ENCODE measurements around the gene UMODL1. TPM values are rescaled to one million over a fixed set of nuclear protein-coding genes. Genes with fewer than 3 reads are reported as not detected.
A peak's percentile ranks its signal among the peaks of the same experiment; 100 is the strongest.

UMODL1 gene
- total RNA-seq, 1 donor: not detected

GRCh38 chr21:42042651-42043050 is 28.5 kb upstream of the UMODL1 start:
- H3K4me3 ChIP-seq (ENCODE audit: low read depth, low read length): no peak overlapping the region
- no peak for TF ChIP-seq CTCF (IDR thresholded peaks at IDR 0.05; ENCODE audit: insufficient read depth, low read length)
- no peak for DNase-seq (ENCODE audit: low read depth)

GRCh38 chr21:42043201-42043895 is 27.8 kb upstream of the UMODL1 start:
- no peak overlapping the region for H3K4me3 ChIP-seq (ENCODE audit: low read depth, low read length)
- no peak for DNase-seq (ENCODE audit: low read depth)
- TF ChIP-seq CTCF (IDR thresholded peaks at IDR 0.05; ENCODE audit: insufficient read depth, low read length): no peak

GRCh38 chr21:42043961-42044360 is 27.2 kb upstream of the UMODL1 start:
- no peak overlapping the region for H3K4me3 ChIP-seq (ENCODE audit: low read depth, low read length)
- TF ChIP-seq CTCF (IDR thresholded peaks at IDR 0.05; ENCODE audit: insufficient read depth, low read length): no peak
- no peak for DNase-seq (ENCODE audit: low read depth)

- DNase-seq (ENCODE audit: low read depth): no peak
- no peak overlapping the region for H3K4me3 ChIP-seq (ENCODE audit: low read depth, low read length)
- TF ChIP-seq CTCF (IDR thresholded peaks at IDR 0.05; ENCODE audit: insufficient read depth, low read length): no peak
Observed at GRCh38 chr21:42044871-42045495, 26.1 kb upstream of the UMODL1 start.

GRCh38 chr21:42047821-42048613 is 23.1 kb upstream of the UMODL1 start:
- DNase-seq (ENCODE audit: low read depth): peak; percentile 91
- no peak overlapping the region for H3K4me3 ChIP-seq (ENCODE audit: low read depth, low read length)
- peak; percentile 15 for TF ChIP-seq CTCF (IDR thresholded peaks at IDR 0.05; ENCODE audit: insufficient read depth, low read length)

- no peak for DNase-seq (ENCODE audit: low read depth)
- no peak for TF ChIP-seq CTCF (IDR thresholded peaks at IDR 0.05; ENCODE audit: insufficient read depth, low read length)
- H3K4me3 ChIP-seq (ENCODE audit: low read depth, low read length): no peak overlapping the region
Observed at GRCh38 chr21:42048870-42049577, 22.1 kb upstream of the UMODL1 start.
